Progenitor cell of endocrine pancreas (in vitro differentiated cells): ENCODE data around the gene NUP188. TPM values are rescaled to one million over a fixed set of nuclear protein-coding genes. Genes with fewer than 3 reads are reported as not detected.

ENCODE experiments used
- DNase-seq: peaks from one replicate; pipeline ENCODE4 v3.0.0; 2021; ENCODE audit warnings: low spot score; ENCODE audit not compliant: unreplicated experiment
- H3K27ac Mint-ChIP-seq: 2 replicates; pipeline ENCODE4 v1.8.0; 2021; ENCODE audit warnings: mild to moderate bottlenecking, moderate library complexity, mixed read lengths
- H3K27me3 Mint-ChIP-seq: 2 replicates; pipeline ENCODE4 v1.8.0; 2021; ENCODE audit warnings: mixed read lengths
- H3K36me3 Mint-ChIP-seq: 2 replicates; pipeline ENCODE4 v1.8.0; 2022; ENCODE audit warnings: mixed read lengths; ENCODE audit not compliant: insufficient read depth
- H3K4me1 Mint-ChIP-seq: 2 replicates; pipeline ENCODE4 v1.8.0; 2021; ENCODE audit warnings: low read depth, mixed read lengths
- H3K4me3 Mint-ChIP-seq: 2 replicates; pipeline ENCODE4 v1.8.0; 2021; ENCODE audit warnings: low read depth, mild to moderate bottlenecking, moderate library complexity, mixed read lengths
- H3K9me3 Mint-ChIP-seq: 2 replicates; pipeline ENCODE4 v1.8.0; 2021; ENCODE audit warnings: low read depth, mixed read lengths
- CTCF ChIP-seq: fragments of 200-600 bp; sonication (generic); IDR thresholded peaks from one replicate; pipeline ENCODE4 v1.5.0; 2021; ENCODE audit warnings: antibody characterized with exemption, mild to moderate bottlenecking; ENCODE audit not compliant: unreplicated experiment
- total RNA-seq: library from RNA; stranded (reverse); gene quantifications from 2 replicates; pipeline ENCODE4 v1.2.1, GENCODE V29; 2021

NUP188 gene
- total RNA-seq, 1 donor from 2014 or later = 74.8 TPM

- peak; percentile 81 for TF ChIP-seq CTCF
- Mint-ChIP-seq H3K9me3 (no peaks in the 10 kb centered on the region), H3K27me3 (no peaks in the 10 kb centered on the region), H3K4me1 (no peaks in the 10 kb centered on the region), H3K27ac (peak overlapping the region; percentile 92), H3K36me3 (peaks cover 12% of the 10 kb centered on the region), H3K4me3 (no peak overlapping the region)
- peak; percentile 56 for DNase-seq
Measured at GRCh38 chr9:129006328-129007034, 59.0 kb downstream of the NUP188 start.

GRCh38 chr9:129007035-129007765, 59.7 kb downstream of the NUP188 start:
- peak overlapping the region; percentile 33 for H3K27ac Mint-ChIP-seq
- peaks cover 9% of the 10 kb centered on the region for H3K36me3 Mint-ChIP-seq
- no peaks in the 10 kb centered on the region for H3K4me1 Mint-ChIP-seq
- H3K4me3 Mint-ChIP-seq = no peak overlapping the region
- no peak for DNase-seq
- H3K27me3 Mint-ChIP-seq = no peaks in the 10 kb centered on the region
- TF ChIP-seq CTCF = no peak
- H3K9me3 Mint-ChIP-seq = no peaks in the 10 kb centered on the region

DNA sequence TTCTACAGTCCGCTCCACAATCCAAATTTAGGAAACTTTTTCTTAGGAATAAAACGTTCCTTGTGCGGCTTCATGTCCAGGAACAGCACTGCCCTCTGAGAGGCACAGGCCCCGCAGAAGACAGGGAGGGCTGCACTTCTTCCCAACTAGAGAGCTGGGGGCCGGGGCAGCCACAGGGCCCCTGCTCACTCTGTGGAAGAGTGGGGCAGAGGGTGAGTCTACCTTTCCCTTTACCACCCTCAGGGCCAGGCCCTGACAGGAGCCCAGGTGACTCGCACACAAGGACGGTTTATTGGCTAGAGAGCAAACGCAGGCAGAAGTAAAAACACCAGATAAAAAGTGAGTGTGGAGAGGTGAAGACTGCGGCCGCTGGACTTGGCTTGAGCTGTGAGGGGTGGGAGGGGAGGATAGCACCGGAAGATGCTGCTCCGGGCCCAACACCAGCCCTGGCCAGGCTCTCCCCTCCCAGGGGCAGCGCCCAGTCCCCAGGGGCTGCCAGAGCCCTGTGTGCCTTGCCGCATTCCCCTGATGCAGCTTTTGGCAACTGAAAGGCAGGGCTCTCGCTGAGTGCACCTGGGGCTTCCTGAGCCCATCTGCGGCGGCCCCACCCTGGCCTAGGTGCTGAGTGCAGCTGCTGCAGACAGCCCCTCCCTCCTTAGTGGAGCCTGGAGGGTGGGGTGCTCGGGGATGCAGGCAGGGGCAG, 60.4 kb downstream of the NUP188 start:
- Mint-ChIP-seq H3K36me3 (peaks cover 7% of the 10 kb centered on the region), H3K4me3 (no peak overlapping the region), H3K4me1 (no peaks in the 10 kb centered on the region), H3K27ac (peak overlapping the region; percentile 33), H3K27me3 (no peaks in the 10 kb centered on the region), H3K9me3 (no peaks in the 10 kb centered on the region)
- DNase-seq = no peak
- TF ChIP-seq CTCF = no peak

GRCh38 chr9:129008469-129008965, 61.0 kb downstream of the NUP188 start:
- Mint-ChIP-seq H3K9me3 (no peaks in the 10 kb centered on the region), H3K36me3 (peaks cover 7% of the 10 kb centered on the region), H3K27me3 (no peaks in the 10 kb centered on the region), H3K4me1 (no peaks in the 10 kb centered on the region), H3K27ac (no peak overlapping the region), H3K4me3 (no peak overlapping the region)
- no peak for DNase-seq
- TF ChIP-seq CTCF = no peak

GRCh38 chr9:129008986-129009583, 61.6 kb downstream of the NUP188 start:
- TF ChIP-seq CTCF = no peak
- H3K4me1 Mint-ChIP-seq = no peaks in the 10 kb centered on the region
- no peaks in the 10 kb centered on the region for H3K27me3 Mint-ChIP-seq
- H3K36me3 Mint-ChIP-seq = peaks cover 7% of the 10 kb centered on the region
- no peaks in the 10 kb centered on the region for H3K9me3 Mint-ChIP-seq
- no peak overlapping the region for H3K27ac Mint-ChIP-seq
- no peak overlapping the region for H3K4me3 Mint-ChIP-seq
- DNase-seq = no peak
